Heart left ventricle (tissue), 13 donors: ENCODE measurements around the gene CEP290.

Experiments
- CTCF ChIP-seq, 12 donors: fragments of 200-600 bp; sonication (generic) in 4 of 12; IDR thresholded peaks; one replicate each; pipeline versions ENCODE4 v1.5.0 to v1.8.0; 2018 to 2022; ENCODE audit warnings: antibody characterized with exemption in 12 of 12, mild to moderate bottlenecking in 5 of 12
- POLR2A ChIP-seq, 2 donors: fragments of 450-650 bp; IDR thresholded peaks; one replicate each; pipeline ENCODE4 v1.6.1; 2017; ENCODE audit warnings: antibody characterized with exemption in 2 of 2, mild to moderate bottlenecking in 2 of 2, moderate library complexity in 2 of 2
- donor health status: ischemic (EF 13 %, LVEDD 7.1; RV severe dilation, severe dysfunction).
- donor health status: DM: no; HTN: yes; CAD: no.
- donor health status: DM: no; HTN: no; CAD: no.
- donor health status: ischemic (EF 25% LVEDD 6.9; RV normal size, moderate dysfunction).
- donor health status: ischemic (EF 25% LVEDD 5.7; RV mildly dilated, moderate dysfunction).
- donor health status: ischemic (EF 35%, LVEDD 5.7; RV mildly dilated, moderate dysfunction).
- donor health status: nonischemic (EF 11% LVEDD 7.7; RV severe dilation, severe dysfunction).
- donor health status: DM: yes; HTN: yes; CAD: no.
- donor health status: PGD.
- donor health status: ischemic (EF 29% LVEDD 5.4; RV normal size, mild dysfunction).
- donor health status: nonischemic (EF 23%, LVEDD 6.1; RV moderate dilation, normal function).

DNA sequence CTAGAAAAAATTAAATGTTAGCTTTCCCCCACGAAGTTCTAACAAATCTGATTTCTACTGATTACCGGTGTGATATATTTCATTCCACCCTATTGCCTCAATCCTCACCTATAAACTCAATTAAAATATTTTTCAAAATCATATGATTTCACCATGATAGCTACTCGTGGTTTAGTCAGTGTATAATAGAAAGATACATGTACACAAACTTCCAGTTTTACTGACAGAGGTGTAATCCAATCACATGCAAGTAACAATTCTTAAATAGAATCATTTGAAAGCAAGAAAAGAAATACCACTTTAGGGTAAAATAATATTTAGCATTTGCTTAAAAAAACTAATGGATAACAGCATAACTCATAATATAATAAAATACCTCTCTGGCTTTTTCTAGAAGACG is 57.7 kb downstream of the CEP290 start:
- TF ChIP-seq CTCF (IDR thresholded peaks at IDR 0.05) (no peak), POLR2A (IDR thresholded peaks at IDR 0.05) (no peak)
